Measurements from ENCODE around the gene ETV1. TPM values are rescaled to one million over a fixed set of nuclear protein-coding genes. Genes with fewer than 3 reads are reported as not detected.
"Not testable (repeated sequence)": the region's sequence is repeated elsewhere in the genome, so short reads cannot be mapped to it uniquely, and the experiment has no call there.

Gene ETV1
- total RNA-seq, 1 donor from 2014 or later, result not detected

- intact Hi-C loops (cut with micrococcal nuclease), result no loop called here
- no peak overlapping the region for H3K4me3 Mint-ChIP-seq
- DNase-seq, result no peak
- no peaks in the 10 kb centered on the region for H3K27me3 Mint-ChIP-seq
- no peak overlapping the region for H3K27ac Mint-ChIP-seq
- H3K4me1 Mint-ChIP-seq, result no peaks in the 10 kb centered on the region
- no peaks in the 10 kb centered on the region for H3K36me3 Mint-ChIP-seq (ENCODE audit: low read depth)
- H3K9me3 Mint-ChIP-seq, result no peaks in the 10 kb centered on the region
Measured at GRCh38 chr7:13932131-13932530, 57.3 kb downstream of the ETV1 start.

GRCh38 chr7:13921062-13921461 is 68.4 kb downstream of the ETV1 start:
- DNase-seq, result no peak
- Mint-ChIP-seq H3K27ac (no peak overlapping the region), H3K27me3 (no peaks in the 10 kb centered on the region), H3K9me3 (no peaks in the 10 kb centered on the region), H3K36me3 (ENCODE audit: low read depth) (no peaks in the 10 kb centered on the region), H3K4me3 (no peak overlapping the region), H3K4me1 (no peaks in the 10 kb centered on the region)
- intact Hi-C loops (cut with micrococcal nuclease), result no loop called here

- Mint-ChIP-seq H3K27me3 (no peaks in the 10 kb centered on the region), H3K27ac (no peak overlapping the region), H3K36me3 (ENCODE audit: low read depth) (no peaks in the 10 kb centered on the region), H3K9me3 (no peaks in the 10 kb centered on the region), H3K4me3 (no peak overlapping the region), H3K4me1 (no peaks in the 10 kb centered on the region)
- DNase-seq, result no peak
- intact Hi-C loops (cut with micrococcal nuclease), result no loop called here
Measured at GRCh38 chr7:13920053-13920697, 69.3 kb downstream of the ETV1 start.

GRCh38 chr7:13918333-13918732 is 71.1 kb downstream of the ETV1 start:
- DNase-seq; H3K36me3 Mint-ChIP-seq (ENCODE audit: low read depth); H3K4me3 Mint-ChIP-seq; H3K4me1 Mint-ChIP-seq; H3K27me3 Mint-ChIP-seq; intact Hi-C loops (cut with micrococcal nuclease); H3K27ac Mint-ChIP-seq; H3K9me3 Mint-ChIP-seq: not testable (repeated sequence)

- H3K27me3 Mint-ChIP-seq; DNase-seq; H3K4me3 Mint-ChIP-seq; intact Hi-C loops (cut with micrococcal nuclease); H3K4me1 Mint-ChIP-seq; H3K36me3 Mint-ChIP-seq (ENCODE audit: low read depth); H3K9me3 Mint-ChIP-seq; H3K27ac Mint-ChIP-seq: not testable (repeated sequence)
Measured at GRCh38 chr7:13917103-13917502, 72.4 kb downstream of the ETV1 start.

- Mint-ChIP-seq H3K9me3 (no peaks in the 10 kb centered on the region), H3K4me3 (no peak overlapping the region)
- intact Hi-C loops (cut with micrococcal nuclease), result no loop called here
Measured at GRCh38 chr7:13915891-13916290, 73.6 kb downstream of the ETV1 start.

GRCh38 chr7:13912715-13913278 is 76.7 kb downstream of the ETV1 start:
- Mint-ChIP-seq H3K27me3 (no peaks in the 10 kb centered on the region), H3K27ac (no peak overlapping the region), H3K4me1 (peaks cover 7% of the 10 kb centered on the region), H3K36me3 (ENCODE audit: low read depth) (no peaks in the 10 kb centered on the region), H3K4me3 (no peak overlapping the region), H3K9me3 (no peaks in the 10 kb centered on the region)
- intact Hi-C loops (cut with micrococcal nuclease), result no loop called here
- no peak for DNase-seq

More at GRCh38 chr7:13915891-13916290, 73.6 kb downstream of the ETV1 start:
- Mint-ChIP-seq H3K27ac (no peak overlapping the region), H3K36me3 (ENCODE audit: low read depth) (no peaks in the 10 kb centered on the region), H3K4me1 (peaks cover 2% of the 10 kb centered on the region), H3K27me3 (no peaks in the 10 kb centered on the region)
- no peak for DNase-seq

GRCh38 chr7:13911909-13912308 is 77.6 kb downstream of the ETV1 start:
- Mint-ChIP-seq H3K27me3 (no peaks in the 10 kb centered on the region), H3K36me3 (ENCODE audit: low read depth) (no peaks in the 10 kb centered on the region), H3K4me1 (peaks cover 7% of the 10 kb centered on the region), H3K9me3 (no peaks in the 10 kb centered on the region), H3K27ac (no peak overlapping the region), H3K4me3 (no peak overlapping the region)
- intact Hi-C loops (cut with micrococcal nuclease), result no loop called here
- no peak for DNase-seq

GRCh38 chr7:13910805-13911551 is 78.5 kb downstream of the ETV1 start:
- intact Hi-C loops (cut with micrococcal nuclease), result no loop called here
- Mint-ChIP-seq H3K27ac (no peak overlapping the region), H3K4me3 (no peak overlapping the region), H3K9me3 (no peaks in the 10 kb centered on the region), H3K27me3 (no peaks in the 10 kb centered on the region), H3K4me1 (peaks cover 7% of the 10 kb centered on the region), H3K36me3 (ENCODE audit: low read depth) (no peaks in the 10 kb centered on the region)
- DNase-seq, result no peak

GRCh38 chr7:13908667-13909397 is 80.6 kb downstream of the ETV1 start:
- intact Hi-C loops (cut with micrococcal nuclease), result no loop called here
- Mint-ChIP-seq H3K27me3 (no peaks in the 10 kb centered on the region), H3K4me1 (peaks cover 7% of the 10 kb centered on the region), H3K9me3 (no peaks in the 10 kb centered on the region), H3K27ac (no peak overlapping the region), H3K4me3 (no peak overlapping the region), H3K36me3 (ENCODE audit: low read depth) (no peaks in the 10 kb centered on the region)
- DNase-seq, result no peak

- Mint-ChIP-seq H3K27me3 (no peaks in the 10 kb centered on the region), H3K4me3 (no peak overlapping the region), H3K9me3 (no peaks in the 10 kb centered on the region), H3K36me3 (ENCODE audit: low read depth) (no peaks in the 10 kb centered on the region), H3K27ac (no peak overlapping the region), H3K4me1 (peaks cover 7% of the 10 kb centered on the region)
- intact Hi-C loops (cut with micrococcal nuclease), result no loop called here
- DNase-seq, result no peak
Measured at GRCh38 chr7:13907831-13908230, 81.6 kb downstream of the ETV1 start.

GRCh38 chr7:13904689-13905088 is 84.8 kb downstream of the ETV1 start:
- no peak for DNase-seq
- Mint-ChIP-seq H3K4me3 (no peak overlapping the region), H3K27me3 (no peaks in the 10 kb centered on the region), H3K9me3 (no peaks in the 10 kb centered on the region), H3K27ac (no peak overlapping the region), H3K4me1 (peaks cover 5% of the 10 kb centered on the region), H3K36me3 (ENCODE audit: low read depth) (no peaks in the 10 kb centered on the region)
- intact Hi-C loops (cut with micrococcal nuclease), result no loop called here

GRCh38 chr7:13904007-13904406 is 85.5 kb downstream of the ETV1 start:
- H3K9me3 Mint-ChIP-seq, result no peaks in the 10 kb centered on the region
- H3K27ac Mint-ChIP-seq, result no peak overlapping the region
- H3K4me3 Mint-ChIP-seq, result no peak overlapping the region

GRCh38 chr7:13901577-13901976 is 87.9 kb downstream of the ETV1 start:
- Mint-ChIP-seq H3K9me3 (no peaks in the 10 kb centered on the region), H3K36me3 (ENCODE audit: low read depth) (no peaks in the 10 kb centered on the region), H3K27me3 (no peaks in the 10 kb centered on the region), H3K27ac (no peak overlapping the region), H3K4me1 (no peaks in the 10 kb centered on the region), H3K4me3 (no peak overlapping the region)
- intact Hi-C loops (cut with micrococcal nuclease), result no loop called here
- DNase-seq, result no peak

More at GRCh38 chr7:13904007-13904406, 85.5 kb downstream of the ETV1 start:
- no peak for DNase-seq
- intact Hi-C loops (cut with micrococcal nuclease), result no loop called here
- peaks cover 2% of the 10 kb centered on the region for H3K4me1 Mint-ChIP-seq
- H3K27me3 Mint-ChIP-seq, result no peaks in the 10 kb centered on the region
- no peaks in the 10 kb centered on the region for H3K36me3 Mint-ChIP-seq (ENCODE audit: low read depth)

All from activated CD4-positive, alpha-beta T cell treated with anti-CD3 and anti-CD28 coated beads, Interleukin-2, amount 10 ng/mL, durations not matched to agents 24 days and 14 days (primary cell).